LoVo (cell line): ENCODE data around the gene WDFY4.

Experiments used
- DNase-seq: peaks from one replicate; pipeline ENCODE4 v3.0.0-alpha.2; 2016; ENCODE audit warnings: low spot score

Gene WDFY4

GRCh38 chr10:48818861-48819520 is 134.3 kb downstream of the WDFY4 start:
- DNase-seq, result no peak

GRCh38 chr10:48819783-48820182 is 135.1 kb downstream of the WDFY4 start:
- DNase-seq, result no peak

- no peak for DNase-seq
These were observed 135.6 kb downstream of the WDFY4 start for GRCh38 chr10:48820231-48820630.

- DNase-seq, result no peak
These were observed 136.0 kb downstream of the WDFY4 start for GRCh38 chr10:48820699-48821098.

GRCh38 chr10:48821111-48821510 is 136.4 kb downstream of the WDFY4 start:
- no peak for DNase-seq

- DNase-seq, result no peak
These were observed 137.0 kb downstream of the WDFY4 start for GRCh38 chr10:48821692-48822091.

- no peak for DNase-seq
These were observed 149.0 kb downstream of the WDFY4 start for GRCh38 chr10:48833674-48834073.

- DNase-seq, result no peak
These were observed 149.7 kb downstream of the WDFY4 start for GRCh38 chr10:48834189-48834965.

GRCh38 chr10:48835781-48836180 is 151.1 kb downstream of the WDFY4 start:
- no peak for DNase-seq

GRCh38 chr10:48836605-48837004 is 151.9 kb downstream of the WDFY4 start:
- no peak for DNase-seq

- no peak for DNase-seq
These were observed 154.2 kb downstream of the WDFY4 start for GRCh38 chr10:48838834-48839233.

- no peak for DNase-seq
These were observed 155.4 kb downstream of the WDFY4 start for GRCh38 chr10:48839809-48840679.

GRCh38 chr10:48842231-48842630 is 157.6 kb downstream of the WDFY4 start:
- DNase-seq, result no peak

- DNase-seq, result no peak
These were observed 158.5 kb downstream of the WDFY4 start for GRCh38 chr10:48843198-48843597.

GRCh38 chr10:48844616-48845015 is 159.9 kb downstream of the WDFY4 start:
- DNase-seq, result no peak

GRCh38 chr10:48845512-48845911 is 160.8 kb downstream of the WDFY4 start:
- no peak for DNase-seq

GRCh38 chr10:48847691-48848090 is 163.0 kb downstream of the WDFY4 start:
- DNase-seq, result no peak

- DNase-seq, result no peak
These were observed 172.2 kb downstream of the WDFY4 start for GRCh38 chr10:48856855-48857254.

GRCh38 chr10:48872234-48872633 is 187.6 kb downstream of the WDFY4 start:
- DNase-seq, result no peak

- DNase-seq, result no peak
These were observed 193.4 kb downstream of the WDFY4 start for GRCh38 chr10:48878091-48878490.

GRCh38 chr10:48879451-48879850 is 194.8 kb downstream of the WDFY4 start:
- no peak for DNase-seq

- DNase-seq, result no peak
These were observed 195.5 kb downstream of the WDFY4 start for GRCh38 chr10:48880016-48880705.
